HEK293 (cell line): ENCODE data around the gene CETP.
"Not testable (repeated sequence)": the region's sequence is repeated elsewhere in the genome, so short reads cannot be mapped to it uniquely, and the experiment has no call there.

ENCODE experiments used
- CTCF ChIA-PET: fragments of 350-600 bp; formaldehyde crosslinking; extraction: SDS; loops from one replicate; lab custom pipeline; 2021; ENCODE audit warnings: antibody characterized with exemption; lab: Yijun Ruan, JAX
- POLR2A ChIA-PET: fragments of 300-600 bp; formaldehyde crosslinking; extraction: SDS; loops from one replicate; lab custom pipeline; 2020; ENCODE audit warnings: antibody characterized with exemption, inconsistent platforms; lab: Yijun Ruan, JAX
- H3K27ac ChIP-seq: fragments of 200-500 bp; sonication (Bioruptor generic); 2 replicates; pipeline ENCODE4 v1.5.1; 2014; ENCODE audit warnings: low read depth, low read length, control low read depth, inconsistent platforms; ENCODE audit errors: extremely low read depth
- H3K36me3 ChIP-seq, 2 experiments: fragments of 200-500 bp in 1 of 2; sonication (Bioruptor generic) in 1 of 2; 1 replicate in 1 of 2; 2 replicates in 1 of 2; pipeline ENCODE4 v1.5.1; 2014 to 2017; ENCODE audit warnings: inconsistent platforms in 2 of 2, low read length in 2 of 2; ENCODE audit not compliant: control insufficient read depth in 2 of 2, insufficient read depth in 1 of 2
- H3K4me1 ChIP-seq: fragments of 200-500 bp; sonication (Bioruptor generic); 2 replicates; pipeline ENCODE4 v1.5.1; 2014; ENCODE audit warnings: mild to moderate bottlenecking, low read length, inconsistent platforms; ENCODE audit not compliant: control insufficient read depth, insufficient read depth
- H3K4me3 ChIP-seq: 2 replicates; pipeline ENCODE4 v1.5.1; 2011; ENCODE audit warnings: low read depth, mild to moderate bottlenecking, control low read depth, low read length, moderate library complexity
- H3K9me3 ChIP-seq: fragments of 200-500 bp; sonication (Bioruptor generic); 2 replicates; pipeline ENCODE4 v1.5.1; 2014; ENCODE audit warnings: low read depth, low read length, inconsistent platforms; ENCODE audit not compliant: control insufficient read depth, insufficient read depth
- BCL11B ChIP-seq: fragments of 450-650 bp; formaldehyde crosslinking; IDR thresholded peaks from 2 replicates; pipeline ENCODE4 v1.5.1; 2016; ENCODE audit warnings: low read depth, missing biosample characterization, missing genetic modification characterization
- EGR2 ChIP-seq: fragments of 450-650 bp; formaldehyde crosslinking; IDR thresholded peaks from 2 replicates; pipeline ENCODE4 v1.5.1; 2016; ENCODE audit warnings: low read depth, missing biosample characterization, missing genetic modification characterization
- GLI4 ChIP-seq: fragments of 450-650 bp; formaldehyde crosslinking; IDR thresholded peaks from 2 replicates; pipeline ENCODE4 v1.5.1; 2016; ENCODE audit warnings: missing biosample characterization, missing genetic modification characterization
- KLF17 ChIP-seq: fragments of 450-650 bp; formaldehyde crosslinking; IDR thresholded peaks from 2 replicates; pipeline ENCODE4 v1.5.1; 2016; ENCODE audit warnings: missing biosample characterization, missing genetic modification characterization
- KLF9 ChIP-seq: fragments of 450-650 bp; formaldehyde crosslinking; IDR thresholded peaks from 2 replicates; pipeline ENCODE4 v1.5.1; 2016; ENCODE audit warnings: missing biosample characterization, missing genetic modification characterization, low read depth
- PRDM4 ChIP-seq: fragments of 450-650 bp; formaldehyde crosslinking; IDR thresholded peaks from 2 replicates; pipeline ENCODE4 v1.5.1; 2017; ENCODE audit warnings: missing biosample characterization, missing genetic modification characterization
- TCF7L2 ChIP-seq: IDR thresholded peaks from 2 replicates; pipeline ENCODE4 v1.6.1; 2011; ENCODE audit warnings: low read depth, mild to moderate bottlenecking, inconsistent platforms, low read length, moderate library complexity, borderline replicate concordance
- ZFHX2 ChIP-seq: fragments of 450-650 bp; formaldehyde crosslinking; conservative IDR thresholded peaks from 2 replicates; pipeline ENCODE4 v1.5.1; 2016; ENCODE audit warnings: missing biosample characterization, missing genetic modification characterization
- ZNF146 ChIP-seq: fragments of 450-650 bp; formaldehyde crosslinking; IDR thresholded peaks from 2 replicates; pipeline ENCODE4 v1.5.1; 2016; ENCODE audit warnings: missing biosample characterization, missing genetic modification characterization
- ZNF19 ChIP-seq: fragments of 450-650 bp; formaldehyde crosslinking; IDR thresholded peaks from 2 replicates; pipeline ENCODE4; 2016; ENCODE audit warnings: missing biosample characterization, missing genetic modification characterization, low read depth
- ZNF404 ChIP-seq: fragments of 450-650 bp; formaldehyde crosslinking; IDR thresholded peaks from 2 replicates; pipeline ENCODE4 v1.5.1; 2017; ENCODE audit warnings: missing biosample characterization, missing genetic modification characterization
- ZNF449 ChIP-seq: fragments of 450-650 bp; formaldehyde crosslinking; IDR thresholded peaks from 2 replicates; pipeline ENCODE4 v1.5.1; 2017; ENCODE audit warnings: missing biosample characterization, mild to moderate bottlenecking, missing genetic modification characterization, moderate library complexity
- ZNF48 ChIP-seq: fragments of 450-650 bp; formaldehyde crosslinking; IDR thresholded peaks from 2 replicates; pipeline ENCODE4 v1.5.1; 2016; ENCODE audit warnings: missing biosample characterization, missing genetic modification characterization
- ZNF610 ChIP-seq: fragments of 450-650 bp; formaldehyde crosslinking; IDR thresholded peaks from 2 replicates; pipeline ENCODE4 v1.5.1; 2016; ENCODE audit warnings: missing biosample characterization, missing genetic modification characterization, borderline replicate concordance
- ZNF76 ChIP-seq: fragments of 450-650 bp; formaldehyde crosslinking; IDR thresholded peaks from 2 replicates; pipeline ENCODE4; 2016; ENCODE audit warnings: low read depth, missing biosample characterization, missing genetic modification characterization, borderline replicate concordance

The CETP gene

GRCh38 chr16:56990407-56991286 lies 28.9 kb downstream of the CETP start:
- no peak overlapping the region for H3K27ac ChIP-seq
- no peaks in the 10 kb centered on the region for H3K9me3 ChIP-seq
- H3K4me1 ChIP-seq, result peaks cover 4% of the 10 kb centered on the region; the same call in 1 of the 2 replicates
- no peak for TF ChIP-seq BCL11B (tag by site-specific recombination)
- no peak for TF ChIP-seq ZNF19 (tag by site-specific recombination)
- TF ChIP-seq ZNF449, result no peak
- TF ChIP-seq ZNF76 (tag by site-specific recombination), result no peak
- no peak for TF ChIP-seq ZNF404 (tag by site-specific recombination)
- peak; percentile 32; the same call in 1 of the 2 replicates for TF ChIP-seq KLF9 (tag by site-specific recombination)
- TF ChIP-seq GLI4 (tag by site-specific recombination), result 0 out of 2 replicates have a peak, but pooled peaks have one; percentile 73
- TF ChIP-seq, all 188 proteins: peak for 2
- POLR2A ChIA-PET, result no interaction called here
- CTCF ChIA-PET, result no interaction called here
- Histone ChIP-seq H3K36me3 (no peaks in the 10 kb centered on the region), H3K4me3 (no peak overlapping the region)

GRCh38 chr16:56992431-56992830 lies 30.7 kb downstream of the CETP start:
- not testable (repeated sequence) for H3K4me1 ChIP-seq, H3K36me3 ChIP-seq, H3K27ac ChIP-seq, H3K4me3 ChIP-seq, H3K9me3 ChIP-seq
- POLR2A ChIA-PET, result interaction anchor here (0.7 kb wide), 1 partner anchor 633 kb away, joined by 3 read pairs; no protein-coding TSS in a partner anchor
- CTCF ChIA-PET, result interaction anchor here (0.6 to 1.2 kb wide), 2 partner anchors 28 to 52 kb away, joined by 3 to 5 read pairs; no protein-coding TSS in a partner anchor

GRCh38 chr16:56993204-56993603 lies 31.5 kb downstream of the CETP start:
- H3K4me3 ChIP-seq, result no peak overlapping the region
- no peaks in the 10 kb centered on the region for H3K9me3 ChIP-seq
- TF ChIP-seq ZNF146 (tag by site-specific recombination), result peak; percentile 78
- no peak for TF ChIP-seq ZNF610 (tag by site-specific recombination)
- peak; percentile 52; the same call in 1 of the 2 replicates for TF ChIP-seq EGR2 (tag by site-specific recombination)
- no peak for TF ChIP-seq KLF17 (tag by site-specific recombination)
- TF ChIP-seq ZNF48, result no peak
- TF ChIP-seq ZFHX2 (tag by site-specific recombination), result peak; percentile 48
- H3K27ac ChIP-seq, result no peak overlapping the region
- ChIA-PET CTCF (interaction anchor here (1.2 kb wide), 1 partner anchor 29 kb away, joined by 3 read pairs; no protein-coding TSS in a partner anchor), POLR2A (interaction anchor here (0.7 kb wide), 1 partner anchor 48 kb away, joined by 3 read pairs; no protein-coding TSS in a partner anchor)
- H3K4me1 ChIP-seq, result peaks cover 4% of the 10 kb centered on the region; the same call in 1 of the 2 replicates
- H3K36me3 ChIP-seq, result no peaks in the 10 kb centered on the region

- CTCF ChIA-PET, result interaction anchor here (0.7 to 2.0 kb wide), 3 partner anchors 30 to 1931 kb away, joined by 3 to 5 read pairs (median 3); no protein-coding TSS in a partner anchor
- peaks cover 4% of the 10 kb centered on the region; the same call in 1 of the 2 replicates for H3K4me1 ChIP-seq
Measured at GRCh38 chr16:56994311-56994710, 32.6 kb downstream of the CETP start.

More at GRCh38 chr16:56994311-56994710, 32.6 kb downstream of the CETP start:
- POLR2A ChIA-PET, result no interaction called here
- TF ChIP-seq PRDM4, result peak; percentile 47; the same call in 1 of the 2 replicates
- no peak for TF ChIP-seq TCF7L2
- no peaks in the 10 kb centered on the region for H3K9me3 ChIP-seq
- H3K4me3 ChIP-seq, result no peak overlapping the region
- no peak overlapping the region for H3K27ac ChIP-seq
- H3K36me3 ChIP-seq, result no peaks in the 10 kb centered on the region
